ENCODE measurements around the gene YWHAG.

DNA sequence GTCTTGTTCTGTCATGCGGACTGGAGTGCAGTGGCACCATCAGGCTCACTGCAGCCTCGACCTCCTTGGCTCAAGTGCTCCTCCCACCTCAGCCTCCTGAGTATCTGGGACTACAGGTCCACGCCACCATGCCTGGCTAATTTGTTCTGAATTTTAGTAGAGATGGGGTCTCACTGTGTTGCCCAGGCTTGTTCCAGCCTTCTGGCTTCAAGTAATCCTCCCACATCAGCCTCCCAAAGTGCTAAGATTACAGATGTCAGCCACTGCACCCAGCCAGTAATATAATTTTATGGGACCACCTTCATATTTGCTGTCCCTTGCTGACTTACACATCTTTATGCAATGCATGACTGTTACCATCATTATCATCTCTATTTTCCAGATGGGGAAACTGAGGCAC, 57.8 kb downstream of the YWHAG start:
- TF ChIP-seq, protein P1, sequence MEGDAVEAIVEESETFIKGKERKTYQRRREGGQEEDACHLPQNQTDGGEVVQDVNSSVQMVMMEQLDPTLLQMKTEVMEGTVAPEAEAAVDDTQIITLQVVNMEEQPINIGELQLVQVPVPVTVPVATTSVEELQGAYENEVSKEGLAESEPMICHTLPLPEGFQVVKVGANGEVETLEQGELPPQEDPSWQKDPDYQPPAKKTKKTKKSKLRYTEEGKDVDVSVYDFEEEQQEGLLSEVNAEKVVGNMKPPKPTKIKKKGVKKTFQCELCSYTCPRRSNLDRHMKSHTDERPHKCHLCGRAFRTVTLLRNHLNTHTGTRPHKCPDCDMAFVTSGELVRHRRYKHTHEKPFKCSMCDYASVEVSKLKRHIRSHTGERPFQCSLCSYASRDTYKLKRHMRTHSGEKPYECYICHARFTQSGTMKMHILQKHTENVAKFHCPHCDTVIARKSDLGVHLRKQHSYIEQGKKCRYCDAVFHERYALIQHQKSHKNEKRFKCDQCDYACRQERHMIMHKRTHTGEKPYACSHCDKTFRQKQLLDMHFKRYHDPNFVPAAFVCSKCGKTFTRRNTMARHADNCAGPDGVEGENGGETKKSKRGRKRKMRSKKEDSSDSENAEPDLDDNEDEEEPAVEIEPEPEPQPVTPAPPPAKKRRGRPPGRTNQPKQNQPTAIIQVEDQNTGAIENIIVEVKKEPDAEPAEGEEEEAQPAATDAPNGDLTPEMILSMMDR (IDR thresholded peaks at IDR 0.05) = no peak
- no peak for TF ChIP-seq POLR2A (IDR thresholded peaks at IDR 0.05)

All from esophagus squamous epithelium (tissue), 4 donors.